GM18519 (cell line): ENCODE results near the gene MON1A.
"Not testable (repeated sequence)": the region's sequence is repeated elsewhere in the genome, so short reads cannot be mapped to it uniquely, and the experiment has no call there.

ENCODE experiments used
- ATAC-seq: cut with Tn5 transposase; IDR thresholded peaks from one replicate; pipeline ENCODE4 v1.9.1; 2021; ENCODE audit warnings: mild to moderate bottlenecking, moderate library complexity; ENCODE audit not compliant: unreplicated experiment, low FRiP score

The MON1A gene

DNA sequence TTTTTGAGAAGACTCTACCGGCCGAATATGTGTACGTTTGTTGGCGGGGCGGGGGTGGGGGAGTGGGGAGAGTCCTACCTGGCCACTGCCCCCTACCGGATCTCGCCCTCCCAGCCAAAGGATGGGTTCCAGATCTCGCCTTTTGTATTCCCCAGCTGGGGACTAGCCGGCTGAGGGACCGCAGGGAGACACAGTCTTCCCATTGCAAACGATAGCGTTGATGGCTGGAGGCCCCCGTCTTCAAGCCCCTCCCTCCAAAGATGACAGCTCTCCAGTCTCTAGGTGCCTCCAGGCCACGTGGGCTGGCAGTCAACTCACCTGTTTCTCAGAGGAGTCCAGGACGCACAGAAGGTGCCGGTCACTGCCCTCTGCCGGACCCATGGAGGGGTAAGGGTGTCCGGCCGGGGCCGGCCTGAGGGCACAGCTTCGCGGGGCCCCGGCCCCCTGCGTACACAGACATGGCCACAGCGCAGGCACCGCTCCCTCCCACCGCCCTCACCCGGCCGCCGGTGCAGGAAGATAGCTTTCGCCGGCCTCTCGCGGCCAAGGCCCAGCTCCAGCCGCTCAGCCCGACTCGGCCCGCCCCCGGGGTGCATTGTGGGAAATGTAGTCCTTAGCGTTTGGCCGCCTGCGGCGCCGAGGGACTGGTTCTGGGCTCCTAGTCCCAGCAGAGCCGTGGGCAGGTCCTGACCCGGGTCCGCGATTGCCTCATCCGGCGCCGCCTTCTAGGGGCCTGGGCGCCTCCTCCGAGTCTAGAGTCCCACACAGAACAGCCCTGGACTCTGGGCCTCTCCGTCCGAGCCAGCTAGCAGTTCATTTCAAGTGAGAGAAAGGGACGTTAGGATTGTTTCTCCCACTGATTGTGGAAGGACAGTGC, at the start of gene MON1A:
Gene MON1A (minus strand): TSS at position 521 of the 877 bp plus-strand sequence. CDS start 16,465 bp downstream, outside the sequence.
- peak; percentile 63 for ATAC-seq

DNA sequence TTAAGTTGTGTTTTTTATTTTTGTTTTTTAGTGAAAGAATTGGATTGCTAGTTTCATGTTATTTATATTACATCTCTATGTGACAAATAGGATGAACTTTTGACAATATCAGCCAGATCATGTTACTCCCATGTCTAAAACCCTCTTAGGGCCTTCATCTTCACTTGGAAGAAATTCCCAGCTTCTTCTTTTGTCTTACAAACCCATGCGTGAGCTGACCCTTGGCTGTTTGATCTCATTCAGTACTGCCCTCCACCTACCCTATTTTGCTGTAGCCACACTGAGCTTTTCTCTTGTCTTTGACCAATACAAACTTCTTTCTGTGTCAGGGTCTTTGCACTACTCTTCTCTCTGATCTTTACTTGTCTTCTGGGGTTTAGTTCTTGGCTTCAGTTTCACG, 47.3 kb upstream of the MON1A start:
- no peak for ATAC-seq

- ATAC-seq: no peak
Observed at GRCh38 chr3:49972656-49973055, 43.0 kb upstream of the MON1A start.

DNA sequence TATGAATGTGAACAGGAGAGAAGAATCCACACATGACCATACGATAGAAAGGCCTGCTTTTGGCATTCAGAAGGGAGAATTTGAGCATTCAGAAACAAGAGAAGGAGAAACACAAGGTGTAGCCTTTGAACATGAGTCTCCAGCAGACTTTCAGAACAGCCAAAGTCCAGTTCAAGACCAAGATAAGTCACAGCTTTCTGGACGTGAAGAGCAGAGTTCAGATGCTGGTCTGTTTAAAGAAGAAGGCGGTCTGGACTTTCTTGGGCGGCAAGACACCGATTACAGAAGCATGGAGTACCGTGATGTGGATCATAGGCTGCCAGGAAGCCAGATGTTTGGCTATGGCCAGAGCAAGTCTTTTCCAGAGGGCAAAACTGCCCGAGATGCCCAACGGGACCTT, 38.7 kb upstream of the MON1A start:
- no peak for ATAC-seq

- no peak for ATAC-seq
Observed at GRCh38 chr3:49967291-49967690, 37.7 kb upstream of the MON1A start.

- no peak for ATAC-seq
Observed at GRCh38 chr3:49966233-49966942, 36.8 kb upstream of the MON1A start.

DNA sequence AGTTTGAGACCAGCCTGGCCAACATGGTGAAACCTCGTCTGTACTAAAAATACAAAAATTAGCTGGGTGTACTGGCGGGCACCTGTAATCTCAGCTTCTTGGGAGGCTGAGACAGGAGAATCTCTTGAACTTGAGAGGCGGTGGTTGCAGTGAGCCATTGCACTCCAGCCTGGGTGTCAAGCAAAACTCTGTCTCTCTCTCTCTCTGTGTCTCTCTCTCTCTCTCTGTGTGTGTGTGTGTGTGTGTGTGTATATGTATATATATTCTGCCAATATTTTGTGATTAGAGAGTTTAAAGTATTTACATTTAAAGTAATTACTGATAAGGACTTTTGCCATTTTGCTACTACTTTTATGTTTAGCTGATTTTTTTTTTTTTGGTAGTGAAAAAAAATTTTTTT, 26.0 kb upstream of the MON1A start:
- ATAC-seq: no peak

GRCh38 chr3:49952924-49953323, 23.3 kb upstream of the MON1A start:
- no peak for ATAC-seq

DNA sequence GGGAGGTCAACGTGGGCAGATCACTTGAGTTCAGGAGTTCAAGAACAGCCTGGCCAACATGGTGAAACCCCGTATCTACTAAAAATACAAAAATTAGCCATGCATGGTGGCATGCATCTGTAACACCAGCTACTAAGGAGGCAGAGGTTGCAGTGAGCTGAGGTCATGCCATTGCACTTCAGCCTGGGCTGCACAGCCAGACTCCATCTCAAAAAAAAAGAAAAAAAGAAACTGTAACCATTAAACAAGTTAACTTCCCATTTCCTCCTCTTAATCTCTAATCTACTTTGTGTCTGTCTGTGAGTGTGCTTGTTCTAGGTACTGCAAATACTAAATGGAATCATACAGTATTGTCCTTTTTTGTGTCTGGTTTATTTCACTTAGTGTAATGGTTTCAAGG, 13.0 kb upstream of the MON1A start:
- no peak for ATAC-seq

- ATAC-seq: no peak
Observed at GRCh38 chr3:49940667-49941249, 11.1 kb upstream of the MON1A start.

GRCh38 chr3:49939858-49940666, 10.5 kb upstream of the MON1A start, which contains the start of gene RBM6:
RBM6 (plus strand) TSS chr3:49940150; CDS start chr3:49962642, 22,492 bp downstream.
- peak; percentile 85 for ATAC-seq

DNA sequence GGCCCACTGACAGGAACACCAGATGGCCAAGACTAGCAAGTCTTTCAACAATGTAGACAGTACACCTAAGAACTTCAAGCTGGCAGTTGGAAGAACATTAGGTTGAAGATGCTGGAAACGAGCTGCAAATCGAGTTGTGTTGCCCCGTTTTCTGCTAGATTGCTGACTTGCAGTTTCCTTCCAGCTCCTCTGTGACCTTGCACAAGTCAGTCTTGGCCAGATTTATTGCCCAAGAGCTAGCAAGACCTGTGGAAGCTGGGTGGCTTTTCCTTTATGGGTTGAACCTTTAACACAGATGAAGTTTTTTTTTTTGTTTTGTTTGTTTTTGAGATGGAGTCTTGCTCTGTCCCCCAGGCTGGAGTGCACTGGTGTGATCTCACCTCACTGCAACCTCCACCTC, 7.5 kb upstream of the MON1A start:
- no peak for ATAC-seq

- not testable (repeated sequence) for ATAC-seq
Observed at GRCh38 chr3:49932281-49932680, 2.7 kb upstream of the MON1A start.

GRCh38 chr3:49930922-49931321, 1.3 kb upstream of the MON1A start:
- no peak for ATAC-seq

DNA sequence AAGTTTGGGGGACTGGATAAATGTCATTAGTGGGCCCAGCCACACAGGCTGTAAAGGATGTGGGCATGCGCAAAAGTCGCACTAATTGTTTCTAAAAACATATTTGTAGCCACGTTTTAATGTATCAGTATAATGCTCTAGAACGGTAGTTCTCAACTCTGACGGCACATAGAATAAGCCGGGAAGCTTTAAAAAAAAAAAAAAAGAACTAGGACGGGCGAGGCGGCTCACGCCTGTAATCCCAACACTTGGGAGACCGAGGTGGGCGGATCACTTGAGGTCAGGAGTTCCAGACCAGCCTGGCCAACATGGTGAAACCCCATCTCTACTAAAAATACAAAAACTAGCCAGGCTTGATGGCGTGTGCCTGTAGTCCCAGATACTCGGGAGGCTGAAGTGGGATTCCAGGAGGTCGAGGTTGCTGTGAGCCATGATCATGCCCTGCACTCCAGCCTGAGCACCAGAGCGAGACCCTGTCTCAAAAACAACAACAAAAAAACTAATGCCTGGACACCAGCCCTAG, 618 bp upstream of the MON1A start:
- no peak for ATAC-seq

DNA sequence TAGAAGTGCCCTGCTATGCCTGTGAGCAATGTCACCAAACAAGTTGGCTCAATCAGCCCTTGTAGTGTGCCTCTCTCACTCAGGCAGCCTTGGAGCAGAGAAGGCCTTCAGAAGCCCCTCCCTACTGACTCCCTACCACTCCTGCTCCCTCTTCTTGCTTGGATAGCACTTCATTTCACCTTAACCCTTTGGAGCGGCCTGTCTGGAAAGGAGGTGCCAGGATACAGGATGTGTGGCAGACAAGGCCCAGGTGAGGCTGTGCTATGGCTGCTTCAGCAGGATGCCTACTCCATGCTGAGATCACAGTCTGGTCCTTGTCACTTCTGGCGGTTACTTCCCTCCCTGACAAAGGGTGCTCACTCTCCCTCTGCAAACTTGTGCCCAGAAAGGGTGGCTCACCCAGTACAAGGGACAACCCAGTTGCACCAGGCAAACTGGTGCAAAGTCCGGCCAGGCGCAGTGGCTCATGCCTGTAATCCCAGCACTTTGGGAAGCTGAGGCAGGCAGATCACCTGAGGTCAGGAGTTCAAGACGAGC, 1.1 kb downstream of the MON1A start:
- no peak for ATAC-seq

DNA sequence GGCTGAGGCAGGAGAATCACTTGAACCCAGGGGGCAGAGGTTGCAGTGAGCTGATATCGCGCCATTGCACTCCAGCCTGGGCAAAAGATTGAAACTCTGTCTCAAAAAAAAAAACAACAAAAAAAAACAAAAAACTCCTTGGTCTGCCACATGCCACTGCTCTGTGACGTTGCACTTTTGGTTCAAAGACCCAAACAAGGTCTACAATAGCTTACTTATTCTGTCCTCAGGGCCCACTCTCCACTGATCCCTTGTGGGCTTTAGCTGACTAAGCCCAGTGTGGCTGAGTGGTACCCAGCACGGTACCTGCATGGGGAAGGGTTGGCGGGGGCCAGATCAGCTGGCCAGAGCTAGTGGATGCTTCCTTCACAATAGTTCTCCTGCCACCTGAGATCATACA, 1.8 kb downstream of the MON1A start:
- ATAC-seq: no peak

DNA sequence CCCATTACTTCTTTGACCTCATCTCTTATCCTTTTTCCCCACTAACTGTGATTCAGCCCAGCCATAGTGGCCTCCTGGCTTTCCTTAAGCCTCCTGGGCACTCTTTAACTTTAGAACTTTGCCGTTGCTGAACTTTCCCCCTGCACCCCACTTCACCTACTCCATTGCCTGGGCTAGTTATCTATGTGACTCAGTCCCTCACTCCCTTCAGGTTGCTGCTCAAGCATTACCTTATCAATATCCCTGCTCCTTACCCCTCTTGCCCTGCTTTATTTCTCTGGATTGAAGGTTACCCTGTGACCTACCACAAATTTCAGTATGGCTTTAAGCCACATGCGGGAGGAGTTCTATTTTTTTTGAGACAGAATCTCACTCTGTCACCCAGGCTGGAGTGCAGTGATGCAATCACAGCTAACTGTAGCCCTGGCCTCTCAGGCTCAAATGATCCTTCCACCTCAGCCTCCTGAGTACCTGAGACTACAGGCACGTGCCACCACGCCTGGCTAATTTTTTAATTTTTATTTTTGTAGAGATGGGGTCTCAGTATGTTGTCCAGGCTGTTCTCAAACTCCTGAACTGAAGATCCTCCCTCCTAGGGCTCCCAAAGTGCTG, 3.4 kb downstream of the MON1A start:
- ATAC-seq: no peak

- no peak for ATAC-seq
Observed at GRCh38 chr3:49925485-49925884, 4.1 kb downstream of the MON1A start.

GRCh38 chr3:49924683-49925082, 4.9 kb downstream of the MON1A start:
- no peak for ATAC-seq
